HEK293T (cell line): Measurements from ENCODE around the gene BICD1.

Experiments used
- CTCF ChIA-PET: fragments of 350-600 bp; formaldehyde crosslinking; extraction: SDS; loops from one replicate; lab custom pipeline; 2021; ENCODE audit warnings: antibody characterized with exemption, inconsistent platforms; lab: Yijun Ruan, JAX
- POLR2A ChIA-PET: fragments of 350-600 bp; formaldehyde crosslinking; extraction: SDS; loops from one replicate; lab custom pipeline; 2020; ENCODE audit warnings: antibody characterized with exemption, inconsistent platforms; lab: Yijun Ruan, JAX
- DNase-seq: peaks from one replicate; pipeline ENCODE4 v3.0.0; 2012; ENCODE audit warnings: mixed read lengths; ENCODE audit errors: extremely low spot score
- ARNT ChIP-seq: fragments of 450-650 bp; IDR thresholded peaks from 2 replicates; pipeline ENCODE4 v1.6.1; 2017; ENCODE audit warnings: mild to moderate bottlenecking
- BHLHE40 ChIP-seq: fragments of 450-650 bp; IDR thresholded peaks from 2 replicates; pipeline ENCODE4 v1.6.1; 2016; ENCODE audit warnings: mild to moderate bottlenecking, moderate library complexity, borderline replicate concordance
- CTBP1 ChIP-seq: fragments of 450-650 bp; IDR thresholded peaks from 2 replicates; pipeline ENCODE4 v1.6.1; 2016; ENCODE audit warnings: borderline replicate concordance
- ELF4 ChIP-seq: fragments of 450-650 bp; IDR thresholded peaks from 2 replicates; pipeline ENCODE4 v1.6.1; 2017; ENCODE audit warnings: antibody characterized with exemption
- FOXA1 ChIP-seq: fragments of 450-650 bp; IDR thresholded peaks from 2 replicates; pipeline ENCODE4 v1.6.1; 2016; ENCODE audit warnings: mild to moderate bottlenecking
- FOXK2 ChIP-seq: fragments of 450-650 bp; IDR thresholded peaks from 2 replicates; pipeline ENCODE4 v1.6.1; 2016; ENCODE audit warnings: mild to moderate bottlenecking
- FOXM1 ChIP-seq: fragments of 450-650 bp; IDR thresholded peaks from 2 replicates; pipeline ENCODE4 v1.6.1; 2017; ENCODE audit warnings: mild to moderate bottlenecking, borderline replicate concordance
- HDGF ChIP-seq: fragments of 450-650 bp; IDR thresholded peaks from 2 replicates; pipeline ENCODE4 v1.6.1; 2017; ENCODE audit warnings: antibody characterized with exemption, borderline replicate concordance
- L3MBTL2 ChIP-seq: fragments of 450-650 bp; conservative IDR thresholded peaks from 2 replicates; pipeline ENCODE4 v1.6.1; 2016; ENCODE audit warnings: mild to moderate bottlenecking
- LEF1 ChIP-seq: fragments of 450-650 bp; IDR thresholded peaks from 2 replicates; pipeline ENCODE4 v1.6.1; 2017; ENCODE audit warnings: mild to moderate bottlenecking, borderline replicate concordance
- NFRKB ChIP-seq: fragments of 450-650 bp; IDR thresholded peaks from 2 replicates; pipeline ENCODE4 v1.6.1; 2016; ENCODE audit warnings: mild to moderate bottlenecking, moderate library complexity
- PKNOX1 ChIP-seq: fragments of 450-650 bp; IDR thresholded peaks from 2 replicates; pipeline ENCODE4 v1.6.1; 2016
- SP1 ChIP-seq: fragments of 450-650 bp; IDR thresholded peaks from 2 replicates; pipeline ENCODE4 v1.6.1; 2017
- SUZ12 ChIP-seq: fragments of 450-650 bp; IDR thresholded peaks from 2 replicates; pipeline ENCODE4 v1.6.1; 2016; ENCODE audit warnings: mild to moderate bottlenecking
- TARDBP ChIP-seq: fragments of 450-650 bp; IDR thresholded peaks from 2 replicates; pipeline ENCODE4 v1.6.1; 2016
- ZNF384 ChIP-seq: fragments of 450-650 bp; IDR thresholded peaks from 2 replicates; pipeline ENCODE4 v1.6.1; 2016

The BICD1 gene

GRCh38 chr12:32260696-32261095, 154.0 kb downstream of the BICD1 start:
- no peak for DNase-seq
- ChIA-PET CTCF (no interaction called here), POLR2A (no interaction called here)
- TF ChIP-seq SP1 (no peak), NFRKB (no peak), FOXM1 (no peak)

- TF ChIP-seq TARDBP (no peak), L3MBTL2 (no peak), ARNT (no peak), NFRKB (no peak), LEF1 (no peak), FOXK2 (no peak)
- no peak for DNase-seq
- CTCF ChIA-PET, result interaction anchor here (1.0 to 1.4 kb wide), 3 partner anchors 9 to 37 kb away, joined by 3 to 7 read pairs (median 3); no protein-coding TSS in a partner anchor
- POLR2A ChIA-PET, result no interaction called here
These were observed 155.0 kb downstream of the BICD1 start for GRCh38 chr12:32261638-32262037.

- CTCF ChIA-PET, result no interaction called here
These were observed 158.3 kb downstream of the BICD1 start for GRCh38 chr12:32264961-32265360.

GRCh38 chr12:32265456-32265855, 158.8 kb downstream of the BICD1 start:
- CTCF ChIA-PET, result interaction anchor here (0.7 kb wide), 1 partner anchor 43 kb away, joined by 6 read pairs; no protein-coding TSS in a partner anchor
- TF ChIP-seq BHLHE40 (no peak), PKNOX1 (no peak), CTBP1 (no peak), SP1 (no peak), ARNT (no peak), FOXA1 (no peak), ZNF384 (no peak), LEF1 (no peak), FOXK2 (no peak), TARDBP (no peak)
- DNase-seq, result no peak
- POLR2A ChIA-PET, result no interaction called here

More at GRCh38 chr12:32264961-32265360, 158.3 kb downstream of the BICD1 start:
- TF ChIP-seq NFRKB, result no peak
- TF ChIP-seq LEF1, result no peak
- TF ChIP-seq FOXK2, result no peak
- no peak for TF ChIP-seq ARNT
- no peak for TF ChIP-seq FOXA1
- no peak for TF ChIP-seq CTBP1
- no peak for TF ChIP-seq ELF4
- no peak for TF ChIP-seq HDGF
- no peak for TF ChIP-seq SUZ12
- DNase-seq, result no peak
- POLR2A ChIA-PET, result no interaction called here

- no peak for DNase-seq
- TF ChIP-seq FOXK2, result no peak
- no peak for TF ChIP-seq FOXM1
- no peak for TF ChIP-seq ARNT
- ChIA-PET POLR2A (no interaction called here), CTCF (interaction anchor here (0.7 kb wide), 1 partner anchor 43 kb away, joined by 6 read pairs; no protein-coding TSS in a partner anchor)
These were observed 159.3 kb downstream of the BICD1 start for GRCh38 chr12:32265951-32266350.

- TF ChIP-seq ELF4, result no peak
- no peak for TF ChIP-seq TARDBP
- DNase-seq, result no peak
- ChIA-PET CTCF (no interaction called here), POLR2A (no interaction called here)
These were observed 160.1 kb downstream of the BICD1 start for GRCh38 chr12:32266756-32267155.

DNA sequence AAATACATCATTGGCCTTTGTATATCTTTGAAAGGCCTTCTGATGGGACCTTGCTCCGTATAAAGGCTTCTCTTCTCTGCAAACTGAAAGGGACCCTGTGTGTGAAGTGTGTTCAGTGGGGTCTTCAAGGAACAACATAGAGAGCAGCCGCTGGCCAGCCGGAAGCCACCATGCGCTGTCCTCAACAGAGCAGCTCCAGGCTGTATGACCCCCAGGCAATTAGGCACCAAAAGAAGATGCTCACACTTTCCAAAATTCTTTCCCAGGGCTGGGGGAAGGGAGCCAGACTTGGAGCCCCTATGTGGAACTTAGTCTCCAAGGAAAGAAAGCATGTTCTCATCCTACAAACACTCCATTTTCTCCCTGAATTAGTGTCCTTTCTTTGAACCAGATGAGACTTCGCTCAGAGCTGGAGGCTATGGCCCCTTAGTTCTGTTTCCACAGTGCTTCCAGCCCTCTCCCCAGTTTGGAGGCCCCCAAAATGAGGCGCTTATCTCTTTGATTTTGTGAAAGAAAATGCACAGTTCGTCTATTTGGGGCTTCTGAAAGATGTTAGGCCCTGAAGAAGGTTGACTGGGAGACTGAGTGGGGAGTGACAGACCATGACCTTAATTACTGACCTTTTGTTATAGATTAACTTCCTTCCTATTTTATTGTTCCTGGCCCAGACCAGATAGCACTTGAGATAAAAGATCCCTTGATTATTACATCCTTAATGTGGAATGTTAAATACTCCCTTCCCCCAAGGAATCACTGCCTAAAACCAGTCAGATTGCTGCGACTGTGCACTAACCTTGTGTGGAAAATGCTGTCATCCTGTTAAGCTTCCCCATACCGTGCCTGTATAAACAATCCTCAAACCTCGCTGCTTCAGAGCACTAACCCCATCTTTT, 164.4 kb downstream of the BICD1 start:
- POLR2A ChIA-PET, result no interaction called here
- CTCF ChIA-PET, result no interaction called here
- DNase-seq, result no peak
- no peak for TF ChIP-seq FOXK2
- TF ChIP-seq PKNOX1, result no peak
- no peak for TF ChIP-seq L3MBTL2
- TF ChIP-seq FOXM1, result no peak
- TF ChIP-seq HDGF, result no peak
- no peak for TF ChIP-seq FOXA1
- TF ChIP-seq ARNT, result no peak
- no peak for TF ChIP-seq SP1
- TF ChIP-seq NFRKB, result no peak
- no peak for TF ChIP-seq CTBP1
